Activated T-cell treated with anti-CD3 and anti-CD28 coated beads for 24 hours (primary cell): Measurements from ENCODE around the gene IL22.

Experiments used
- DNase-seq: peaks from one replicate; pipeline ENCODE4 v3.0.0-alpha.2; 2020; ENCODE audit warnings: low read depth

IL22 gene

DNA sequence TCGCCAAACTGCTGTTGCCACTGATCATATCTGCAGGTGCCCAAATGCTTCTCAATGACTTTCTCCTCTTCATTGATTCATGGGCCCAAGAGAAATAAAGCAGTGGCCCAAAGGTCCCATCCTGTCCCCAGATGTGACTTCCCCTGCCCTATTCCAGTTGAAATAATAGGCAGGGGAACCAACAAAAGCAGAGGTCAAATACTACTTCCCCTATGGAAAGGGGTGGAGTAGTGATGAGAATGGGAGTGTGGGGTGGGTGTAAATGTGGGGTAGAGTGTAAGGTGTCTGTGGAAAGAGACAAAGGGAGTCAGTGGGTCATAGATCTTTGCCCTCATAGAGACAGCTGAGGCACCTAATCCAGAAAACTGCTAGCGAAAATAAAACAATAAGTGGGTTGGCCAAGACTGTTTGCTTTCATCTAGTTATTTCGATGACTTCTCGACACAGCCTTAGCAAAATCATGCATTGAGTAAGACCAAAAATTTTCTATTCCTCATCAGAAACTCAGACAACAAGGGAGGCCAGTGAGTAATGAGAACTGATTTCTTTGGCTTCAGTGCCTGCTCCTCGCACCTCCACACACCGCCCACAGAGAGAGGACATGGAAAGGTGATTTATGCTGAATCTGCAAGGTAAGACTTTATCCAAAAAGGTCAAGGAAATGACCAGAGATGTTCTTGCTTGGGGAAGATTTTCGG, 10.9 kb upstream of the IL22 start:
- DNase-seq, result no peak

DNA sequence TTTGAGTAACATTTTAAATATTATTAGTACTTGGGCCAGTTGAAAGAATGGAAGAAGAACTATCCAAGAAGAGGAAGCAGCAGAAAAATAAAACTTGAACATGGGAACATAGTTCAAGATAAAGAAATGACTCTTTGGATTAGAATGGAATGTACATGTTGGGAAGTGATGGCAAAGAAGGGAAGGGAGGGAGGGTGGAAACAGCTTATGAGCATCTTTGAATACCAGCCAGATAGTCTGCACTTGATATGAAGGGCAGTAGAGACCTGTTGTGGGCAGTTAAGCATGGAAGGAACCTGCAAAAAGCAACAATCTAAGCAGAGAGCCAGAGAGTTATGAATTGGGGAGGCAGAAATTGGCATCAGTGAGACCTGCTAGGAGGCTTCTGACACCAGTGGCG, 10.0 kb upstream of the IL22 start:
- DNase-seq, result no peak

DNA sequence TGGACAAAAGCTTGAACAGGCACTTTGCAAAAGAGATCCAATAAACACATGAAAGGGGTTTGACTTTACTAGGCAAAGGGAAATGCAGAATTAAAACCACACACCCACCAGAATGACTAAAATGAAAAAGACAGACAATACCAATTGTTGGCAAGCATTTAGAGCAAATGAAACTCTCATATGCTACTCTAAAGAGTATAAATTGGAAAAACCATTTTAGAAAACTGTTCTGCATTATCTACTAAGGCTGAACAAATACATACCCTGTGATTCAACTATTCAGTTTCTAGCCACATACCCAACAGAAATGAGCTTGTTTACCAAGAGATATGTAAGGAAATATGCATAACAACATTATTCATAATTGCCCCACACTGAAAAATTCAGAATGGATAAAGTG, 8.5 kb upstream of the IL22 start:
- DNase-seq, result no peak

DNA sequence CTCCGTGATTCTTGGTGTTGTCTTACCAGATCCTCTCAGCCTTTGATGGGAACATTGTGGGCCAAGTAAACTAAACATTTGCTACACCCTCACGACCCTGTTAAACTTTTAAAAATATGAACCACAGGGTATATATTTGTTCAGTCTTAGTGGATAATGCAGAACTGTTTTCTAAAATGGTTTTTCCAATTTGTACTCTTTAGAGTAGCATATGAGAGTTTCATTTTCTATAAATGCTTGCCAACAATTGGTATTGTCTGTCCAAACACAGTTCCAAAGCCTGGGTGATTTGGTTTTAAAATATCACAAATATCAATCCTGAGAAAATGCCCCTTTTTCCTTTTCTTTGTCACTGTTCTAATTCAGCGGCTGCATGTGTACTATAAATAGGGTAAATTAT, 6.7 kb upstream of the IL22 start:
- no peak for DNase-seq

DNA sequence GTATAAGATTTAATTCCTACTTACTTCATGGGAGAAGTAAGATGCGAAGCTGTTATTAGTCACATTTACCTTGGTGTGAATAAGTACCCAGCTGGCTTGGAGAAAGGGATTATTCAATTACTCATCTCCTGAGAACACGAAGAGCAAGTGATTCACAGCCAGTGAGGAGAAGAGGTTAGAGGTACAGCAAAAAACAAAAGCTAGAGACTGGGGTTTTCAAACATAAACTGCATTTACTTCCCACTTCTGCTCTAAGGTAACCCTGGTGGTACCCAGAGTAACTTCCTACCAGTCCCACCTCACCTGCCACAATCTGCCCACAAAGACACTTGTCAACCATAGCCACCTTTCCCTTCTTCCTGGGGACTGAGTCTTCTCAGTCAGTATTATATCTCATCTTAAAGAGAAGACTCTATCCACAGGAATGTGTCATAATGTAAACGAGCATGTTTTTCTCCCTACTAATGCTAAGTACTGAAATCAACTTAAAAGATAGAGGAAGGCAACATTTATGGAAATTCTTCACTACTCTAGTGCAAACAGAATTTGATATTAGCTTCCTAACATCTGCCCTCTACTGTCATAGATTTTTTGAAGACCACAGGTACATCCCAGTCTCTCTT, 6.0 kb upstream of the IL22 start:
- peak; percentile 16 for DNase-seq

DNA sequence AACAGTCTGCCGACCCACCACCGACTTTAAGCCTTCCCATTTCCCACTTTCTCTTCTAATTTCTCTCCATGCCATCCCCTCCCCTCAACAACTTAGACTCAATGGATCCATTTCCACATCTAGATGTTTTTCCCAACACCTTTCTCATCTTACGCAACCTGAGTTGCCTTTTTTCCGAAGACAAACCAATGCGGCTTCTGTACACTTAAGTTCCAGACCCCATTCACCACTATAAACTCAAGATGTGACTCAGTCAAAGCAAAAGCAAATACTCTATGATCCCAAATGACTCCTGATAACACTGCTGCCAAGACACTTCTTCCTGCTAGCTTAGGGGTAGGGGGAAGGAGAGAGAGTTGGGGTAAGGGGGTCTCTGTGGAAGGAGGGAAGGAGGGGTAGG, 1.3 kb downstream of the IL22 start:
- no peak for DNase-seq

DNA sequence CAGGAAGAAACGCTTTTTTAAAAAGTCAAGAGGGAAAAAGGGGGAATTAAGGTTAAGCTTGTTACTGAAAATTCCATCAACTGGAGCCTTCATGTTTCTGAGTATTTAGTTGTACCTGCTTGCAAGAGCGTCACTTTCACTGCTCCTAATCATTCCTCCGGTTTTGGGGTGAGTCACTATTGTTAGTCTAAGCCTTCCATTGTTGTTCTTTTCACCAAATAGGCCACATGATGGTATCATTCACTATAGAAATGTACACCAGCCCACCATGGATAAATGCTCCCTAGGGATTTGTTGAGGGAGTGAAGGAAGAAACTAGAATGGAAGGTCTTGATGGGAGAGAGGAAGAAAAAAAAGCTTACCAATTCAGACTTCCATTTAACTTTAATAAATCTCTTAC, 3.0 kb downstream of the IL22 start:
- no peak for DNase-seq

DNA sequence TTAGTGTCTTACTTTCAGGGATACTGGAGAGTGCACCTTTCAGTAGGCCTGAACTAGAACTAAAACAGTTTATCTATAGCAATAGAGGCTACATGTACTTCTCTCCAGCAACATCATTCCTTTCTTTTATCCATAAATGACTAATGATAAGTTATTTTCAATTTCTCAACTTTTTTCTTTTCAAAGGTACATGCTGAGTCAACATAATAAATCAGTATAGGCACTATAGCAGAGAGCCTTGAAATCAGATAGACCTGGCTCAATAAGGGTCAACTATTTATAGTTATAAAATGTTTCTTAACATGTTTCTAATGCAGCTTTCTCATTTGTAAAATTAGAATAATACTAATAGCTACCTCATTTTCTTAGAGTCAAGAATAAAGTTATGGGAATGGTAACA, 5.6 kb downstream of the IL22 start:
- no peak for DNase-seq

DNA sequence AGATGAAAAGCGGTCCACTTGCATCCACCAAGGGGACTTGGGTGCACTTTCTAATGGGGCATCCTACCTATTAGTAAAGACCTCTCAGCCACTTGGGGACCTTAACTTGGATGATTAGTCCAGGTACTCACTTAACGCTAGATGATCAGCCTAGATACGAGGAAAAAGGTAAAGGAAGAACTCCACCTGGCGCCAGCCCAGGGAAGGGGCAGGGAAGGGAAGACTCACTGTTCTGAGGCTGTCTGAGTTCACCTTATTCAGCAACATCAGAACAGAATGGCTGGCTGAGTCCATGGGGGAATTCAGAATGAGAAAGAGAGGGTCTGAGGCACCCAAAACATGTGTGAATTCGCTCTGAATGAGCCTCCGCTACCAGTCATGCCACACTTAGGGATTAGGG, 7.1 kb downstream of the IL22 start:
- no peak for DNase-seq

DNA sequence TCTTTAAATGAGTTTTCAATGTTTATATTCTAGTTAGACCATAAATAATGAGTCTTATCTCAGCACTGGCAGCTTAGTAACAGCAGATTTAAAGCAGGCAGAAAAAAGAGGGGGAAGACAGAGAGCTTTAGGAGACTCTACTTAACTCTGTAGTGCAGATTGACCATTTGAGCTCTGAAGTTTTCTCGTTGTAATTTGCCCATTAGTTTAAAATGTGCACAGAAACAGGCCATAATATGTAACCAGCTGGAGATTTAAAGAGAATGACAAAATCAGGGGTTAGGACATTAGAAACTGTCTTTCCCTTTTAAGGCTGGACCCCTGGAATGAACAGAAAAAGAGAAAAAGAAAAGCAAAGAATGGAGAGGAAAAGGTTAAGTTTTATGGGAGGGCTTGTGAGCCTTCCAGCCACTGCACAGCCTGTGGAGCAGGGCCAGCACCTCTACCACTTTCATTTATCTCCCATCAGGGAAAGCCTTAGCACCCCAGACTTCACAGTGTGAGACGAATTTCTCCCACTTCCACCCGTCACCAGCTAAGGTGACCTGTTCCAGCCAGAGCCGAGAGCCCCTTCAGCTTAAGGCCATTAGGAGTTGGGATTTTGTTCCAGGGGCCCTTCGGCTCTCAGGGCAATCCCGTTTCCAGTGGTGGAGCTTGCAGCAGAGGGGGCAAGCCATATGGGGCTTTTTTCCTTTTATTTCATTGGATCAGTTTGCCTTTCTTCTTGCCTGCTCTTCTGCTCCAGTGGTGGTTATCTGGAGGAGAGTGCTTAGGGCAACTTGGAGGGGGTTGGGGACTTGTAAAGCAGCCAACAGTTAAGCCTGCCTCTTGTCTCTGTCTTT, 8.0 kb downstream of the IL22 start:
- DNase-seq, result no peak

DNA sequence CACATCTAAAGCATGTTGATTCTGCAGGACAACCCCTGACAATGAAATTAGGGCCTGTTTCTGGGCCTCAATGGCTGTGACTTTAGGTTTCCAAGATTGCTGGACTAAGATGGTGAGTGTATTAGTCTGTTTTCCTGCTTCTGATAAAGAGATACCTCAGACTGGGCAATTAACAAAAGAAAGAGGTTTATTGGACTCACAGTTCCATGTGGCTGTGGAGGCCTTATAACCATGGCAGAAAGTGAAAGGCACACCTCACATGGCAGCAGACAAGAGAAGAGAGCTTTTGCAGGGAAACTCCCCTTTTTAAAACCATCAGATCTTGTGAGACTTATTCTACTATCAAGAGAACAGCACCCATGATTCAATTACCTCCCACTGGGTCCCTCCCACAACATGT, 10.6 kb downstream of the IL22 start:
- no peak for DNase-seq

DNA sequence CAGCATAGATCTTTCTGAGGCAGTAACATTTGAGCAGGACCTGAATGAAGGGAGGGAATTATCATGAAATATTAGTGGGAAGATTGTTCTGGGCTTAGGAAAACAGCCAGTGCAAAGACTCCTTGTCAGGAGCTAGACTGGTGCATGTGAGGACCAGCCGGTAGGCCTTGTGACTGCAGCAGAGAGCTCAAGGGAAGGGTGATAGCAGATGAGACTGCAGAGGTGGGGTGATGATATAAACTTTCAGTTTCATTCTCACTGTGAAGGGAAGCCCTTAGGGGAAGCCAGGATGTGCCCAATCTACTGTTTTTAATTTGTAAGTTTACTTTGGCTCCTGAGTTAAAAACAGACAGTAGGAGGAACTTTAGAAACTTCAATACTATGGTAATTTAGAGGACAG, 12.4 kb downstream of the IL22 start:
- peak; percentile 44 for DNase-seq

DNA sequence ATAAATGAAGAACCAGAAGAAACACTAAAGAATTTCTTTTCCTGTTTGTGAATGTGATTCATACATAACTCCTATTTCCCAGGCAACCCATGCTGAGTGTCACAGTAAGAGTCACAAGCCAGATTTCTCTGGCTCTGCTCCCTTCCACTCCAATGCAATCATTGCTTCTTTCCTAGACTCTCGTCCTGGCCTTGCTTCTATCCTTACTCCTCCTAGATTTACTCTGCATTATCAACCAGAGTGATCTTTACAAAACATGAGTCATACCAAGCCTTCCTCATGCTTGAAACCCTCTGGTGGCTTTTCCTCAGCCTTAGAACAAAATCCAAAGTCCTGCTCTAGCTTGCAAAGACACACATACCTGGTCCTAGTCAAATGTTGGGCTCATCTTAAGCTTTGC, 13.3 kb downstream of the IL22 start:
- DNase-seq, result no peak

DNA sequence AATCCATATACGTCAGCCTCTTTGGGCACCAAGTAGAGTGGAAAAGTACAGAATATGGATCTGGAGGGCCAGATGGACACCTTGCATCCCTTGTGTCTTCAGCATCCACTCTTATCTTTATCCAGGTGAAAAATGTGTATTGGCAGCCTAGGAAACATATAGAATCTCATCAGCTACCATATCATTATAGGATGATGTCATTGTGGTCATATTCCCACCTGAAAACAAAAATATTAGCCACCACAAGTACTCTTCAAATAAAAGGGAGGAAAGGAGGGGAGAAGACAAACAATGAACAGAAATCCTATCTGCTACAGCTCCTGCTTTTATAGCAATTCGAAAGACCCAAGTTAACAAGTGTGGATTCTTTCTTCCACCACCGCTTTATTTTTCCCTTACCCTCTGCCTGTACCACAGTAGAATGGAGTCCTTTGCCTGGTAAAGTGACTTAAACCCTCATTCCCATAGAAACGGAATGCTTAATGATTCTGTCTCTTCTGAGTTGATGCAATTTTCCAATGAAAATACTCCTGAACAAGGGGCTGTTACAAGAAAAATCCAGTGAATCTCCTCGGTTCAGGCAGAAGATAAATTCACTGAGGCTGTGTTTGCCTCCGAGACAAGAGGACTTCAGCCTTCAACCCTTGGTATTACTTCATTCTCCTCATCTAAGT, 14.0 kb downstream of the IL22 start:
- no peak for DNase-seq

DNA sequence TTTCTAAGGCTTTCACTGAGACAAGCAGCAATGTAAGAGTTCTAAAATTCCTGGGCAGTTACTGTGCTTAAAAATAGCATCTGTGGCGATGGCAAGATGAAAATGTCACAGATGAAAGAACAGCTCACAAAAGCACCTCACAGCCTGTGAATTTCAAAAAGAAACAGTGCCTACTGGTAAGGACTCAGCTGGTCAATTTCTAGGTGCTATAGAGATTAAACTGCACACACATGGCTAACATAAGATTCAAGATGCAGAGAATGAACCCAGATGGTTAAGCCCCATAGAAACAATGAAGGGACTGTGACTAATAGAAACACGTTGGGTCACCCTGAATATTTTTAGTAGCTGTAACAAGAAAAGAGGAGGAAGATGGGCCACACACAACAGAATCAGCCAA, 15.8 kb downstream of the IL22 start:
- no peak for DNase-seq

DNA sequence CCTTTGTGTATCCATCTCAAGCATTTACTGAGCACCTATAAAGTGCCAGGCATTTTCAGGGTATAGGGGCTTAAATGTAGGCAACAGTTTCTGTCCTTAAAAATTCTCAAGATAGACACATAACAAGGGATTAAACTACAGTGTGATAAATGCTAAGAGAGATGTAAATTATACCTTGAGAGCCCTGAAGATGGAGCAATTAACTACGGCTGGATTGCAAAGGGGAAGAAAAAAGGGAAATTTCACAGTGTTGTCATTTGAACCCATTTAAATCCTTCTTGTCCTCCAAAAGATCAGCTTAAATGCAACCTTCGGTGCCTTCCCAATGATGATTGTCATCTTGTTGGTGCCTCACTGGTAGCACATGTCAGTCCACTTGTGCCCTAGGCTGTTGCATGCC, 16.3 kb downstream of the IL22 start:
- DNase-seq, result no peak

DNA sequence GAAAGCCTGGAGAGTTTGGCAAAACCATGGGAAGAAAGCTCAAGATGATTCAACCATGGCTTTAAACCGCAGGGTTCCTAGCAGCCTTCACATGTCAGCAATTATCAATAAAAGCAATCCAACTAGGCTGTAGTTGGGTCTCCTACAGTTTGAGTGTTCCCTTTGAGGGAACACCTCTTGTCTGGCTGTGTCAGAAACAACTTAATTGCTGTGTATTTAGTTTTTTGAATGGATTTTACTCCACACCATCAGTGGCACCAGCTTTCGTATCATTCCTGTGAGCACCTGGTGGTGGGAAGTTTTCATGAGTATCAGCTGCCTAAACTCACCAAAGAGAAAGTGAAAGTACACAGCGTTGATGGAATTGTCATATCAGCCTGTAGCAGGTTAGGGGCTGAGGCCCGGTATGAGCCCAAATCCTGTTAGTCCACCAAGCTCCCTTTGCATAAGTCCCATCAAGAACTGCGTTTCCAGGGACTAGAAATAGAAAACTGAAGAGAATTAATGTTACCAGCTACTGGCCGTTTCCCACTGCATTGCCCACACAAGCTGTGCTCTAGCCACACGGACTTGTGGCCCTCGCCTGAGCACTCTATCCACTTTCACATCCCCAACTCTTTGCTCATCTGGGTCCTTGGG, 16.9 kb downstream of the IL22 start:
- DNase-seq, result peak; percentile 12

DNA sequence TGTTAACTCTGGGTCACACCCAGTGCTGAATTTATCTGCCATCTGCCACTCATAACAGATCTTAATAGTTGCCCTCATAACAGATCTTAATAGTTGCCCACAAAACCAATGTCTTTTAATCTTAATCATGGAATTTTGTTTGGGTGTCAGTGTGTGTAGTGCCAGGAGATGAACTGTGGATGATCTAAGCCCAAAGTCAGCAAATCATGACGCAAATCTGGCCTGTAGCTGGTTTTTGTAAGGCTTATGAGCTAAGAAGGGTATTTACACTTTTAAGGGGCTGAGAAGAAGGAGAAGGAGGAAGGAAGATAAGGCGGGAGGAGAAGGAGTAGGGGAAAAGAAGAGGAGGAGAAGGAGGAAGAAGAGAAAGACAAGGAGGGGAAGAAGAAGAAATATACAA, 17.8 kb downstream of the IL22 start:
- no peak for DNase-seq

DNA sequence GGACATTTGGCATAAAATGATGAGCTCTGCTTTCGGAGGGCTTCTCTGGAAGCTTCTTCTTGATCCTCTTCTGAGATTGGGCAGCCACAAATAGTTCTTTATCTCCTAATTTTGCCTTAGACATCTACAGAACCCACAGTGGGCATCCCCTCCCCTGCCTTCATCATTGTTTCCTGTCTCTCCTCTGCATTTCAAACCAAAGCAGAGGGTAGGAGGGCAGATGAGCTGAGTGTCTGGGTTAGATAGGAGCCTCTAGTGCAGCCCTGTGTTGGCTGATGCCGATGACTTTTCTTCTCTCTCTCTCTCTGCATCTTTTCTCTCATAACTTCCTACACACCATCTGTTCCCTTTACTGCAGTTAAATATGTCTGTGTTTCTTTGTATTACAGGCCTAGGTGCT, 19.3 kb downstream of the IL22 start:
- no peak for DNase-seq

DNA sequence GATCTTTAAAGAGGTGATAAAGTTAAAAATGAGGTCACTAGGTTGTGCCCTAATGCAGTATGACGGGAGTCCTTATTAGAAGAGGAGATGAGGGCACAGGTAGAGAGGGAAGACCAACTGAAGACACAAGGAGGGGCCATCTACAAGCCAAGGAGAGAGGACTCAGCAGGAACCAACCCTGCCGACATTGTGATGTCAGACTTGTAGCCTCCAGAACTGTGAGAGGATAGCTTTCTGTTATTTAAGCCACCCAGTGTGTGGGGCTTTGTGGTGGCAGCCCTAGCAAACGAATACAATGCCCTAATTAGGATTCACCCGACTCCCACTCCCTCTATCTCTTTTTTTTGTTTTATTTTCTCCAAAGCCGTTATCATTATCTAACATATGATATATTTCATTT, 19.9 kb downstream of the IL22 start:
- DNase-seq, result no peak

DNA sequence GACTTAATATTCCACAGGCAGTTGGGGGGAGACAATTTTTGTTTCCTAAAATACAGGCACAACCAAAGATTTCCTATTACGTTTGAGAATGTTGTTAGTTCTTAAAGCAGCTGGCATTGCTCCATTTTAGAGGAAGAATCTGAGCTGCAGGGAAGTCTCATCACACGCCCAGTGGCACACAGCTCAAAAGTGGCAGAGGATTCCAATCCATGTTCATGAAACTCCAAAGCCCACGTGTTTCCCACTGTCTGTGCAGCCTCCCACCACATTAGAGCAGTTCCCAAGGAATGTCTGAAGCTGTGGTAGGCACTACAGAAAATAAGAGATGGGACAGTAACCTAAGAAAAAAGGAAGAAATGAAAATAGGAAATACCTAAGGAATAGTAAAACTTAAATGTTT, 21.7 kb downstream of the IL22 start:
- DNase-seq, result no peak

DNA sequence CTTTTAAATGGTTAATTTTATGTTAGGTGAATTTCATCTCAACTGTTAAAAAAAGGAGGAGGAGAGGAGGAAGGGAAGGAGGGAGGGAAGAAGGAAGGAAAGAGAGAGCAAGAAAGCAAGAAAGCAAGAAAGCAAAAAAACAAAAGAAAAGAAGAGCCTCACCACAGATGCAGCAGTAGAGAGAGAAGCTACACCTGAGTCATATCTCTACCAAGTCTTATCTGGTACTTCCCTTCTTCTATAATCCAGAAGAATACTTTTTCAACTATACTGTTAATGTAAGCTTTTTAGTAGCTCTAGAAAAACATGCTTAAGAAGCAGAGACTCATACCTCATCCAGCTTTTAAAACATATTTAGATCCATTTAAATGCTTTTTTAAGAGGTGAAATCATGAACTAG, 22.2 kb downstream of the IL22 start:
- no peak for DNase-seq
